Activated naive CD4-positive, alpha-beta T cell treated with anti-CD3 and anti-CD28 coated beads, Interleukin-2, amount 10 ng/mL, durations not matched to agents 7 days and 5 days (primary cell): ENCODE results near the gene OR2AT4.
A peak's percentile ranks its signal among the peaks of the same experiment; 100 is the strongest.
"Not testable (repeated sequence)": the region's sequence is repeated elsewhere in the genome, so short reads cannot be mapped to it uniquely, and the experiment has no call there.

ENCODE experiments used
- CTCF ChIA-PET: fragments of 350-600 bp; sonication (Branson Sonifier 250); formaldehyde crosslinking; loops from one replicate; lab custom pipeline; 2021; ENCODE audit warnings: antibody characterized with exemption; lab: Charles Lee
- DNase-seq: peaks from one replicate; pipeline ENCODE4 v3.0.0-alpha.2; 2020
- H3K27ac Mint-ChIP-seq: one replicate; pipeline ENCODE4 v1.8.0; 2021; ENCODE audit warnings: mild to moderate bottlenecking, moderate library complexity, mixed read lengths
- H3K27me3 Mint-ChIP-seq: one replicate; pipeline ENCODE4 v1.8.0; 2021; ENCODE audit warnings: mild to moderate bottlenecking, mixed read lengths
- H3K36me3 Mint-ChIP-seq: one replicate; pipeline ENCODE4 v1.8.0; 2021; ENCODE audit warnings: mixed read lengths
- H3K4me1 Mint-ChIP-seq: one replicate; pipeline ENCODE4 v1.8.0; 2021; ENCODE audit warnings: mixed read lengths
- H3K4me3 Mint-ChIP-seq: one replicate; pipeline ENCODE4 v1.8.0; 2021; ENCODE audit warnings: mild to moderate bottlenecking, moderate library complexity, mixed read lengths
- H3K9me3 Mint-ChIP-seq: one replicate; pipeline ENCODE4 v1.8.0; 2021; ENCODE audit warnings: mixed read lengths

Gene OR2AT4

DNA sequence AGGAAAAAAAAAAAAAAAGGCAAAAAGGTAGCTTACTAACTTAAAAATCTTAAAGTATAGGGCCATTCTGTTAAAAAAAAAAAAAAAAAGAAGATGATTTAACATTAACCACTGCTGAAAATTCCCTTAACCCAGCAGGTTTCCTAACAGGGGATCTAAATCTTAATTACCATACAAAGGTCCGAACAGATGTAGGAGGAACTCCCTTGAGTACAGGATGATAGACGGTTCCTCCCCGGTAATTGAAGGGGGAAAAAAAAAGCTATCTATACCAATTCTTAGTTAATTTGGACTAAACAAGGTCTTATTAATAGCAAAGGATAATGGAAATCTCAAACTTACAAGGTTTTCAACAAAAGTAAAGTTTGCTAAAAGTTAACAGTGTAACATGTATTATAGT is 54.9 kb downstream of the OR2AT4 start:
- DNase-seq, H3K9me3 Mint-ChIP-seq, H3K4me3 Mint-ChIP-seq, H3K4me1 Mint-ChIP-seq, CTCF ChIA-PET, H3K36me3 Mint-ChIP-seq, H3K27ac Mint-ChIP-seq: not testable (repeated sequence)
- H3K27me3 Mint-ChIP-seq, result peaks cover 15% of the 10 kb centered on the region

DNA sequence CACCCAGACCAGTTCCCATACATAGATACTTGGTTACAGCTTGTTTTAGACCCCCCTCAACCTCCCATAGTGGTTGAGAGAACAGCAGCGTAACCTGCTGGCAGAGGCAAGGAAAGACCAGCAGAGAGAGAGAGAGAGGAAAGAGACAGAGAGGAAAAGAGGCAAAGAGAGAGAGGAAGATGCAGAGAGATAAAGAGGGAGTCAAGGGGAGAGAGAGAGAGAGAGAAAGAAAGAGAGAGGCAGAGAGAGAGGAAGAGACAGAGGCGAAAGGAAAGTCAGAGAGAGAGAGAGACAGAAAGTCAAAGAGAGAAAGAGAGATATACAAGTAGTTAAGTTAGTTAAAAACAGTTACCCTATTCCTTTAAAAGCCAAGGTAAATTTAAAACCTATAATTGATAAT is 55.4 kb downstream of the OR2AT4 start:
- DNase-seq, result no peak
- no peaks in the 10 kb centered on the region for H3K4me1 Mint-ChIP-seq
- no peak overlapping the region for H3K27ac Mint-ChIP-seq
- peaks cover 15% of the 10 kb centered on the region for H3K27me3 Mint-ChIP-seq
- H3K4me3 Mint-ChIP-seq, result no peak overlapping the region
- no peaks in the 10 kb centered on the region for H3K36me3 Mint-ChIP-seq
- H3K9me3 Mint-ChIP-seq, result no peaks in the 10 kb centered on the region
- CTCF ChIA-PET, result no interaction called here

GRCh38 chr11:75040167-75040770 is 56.4 kb downstream of the OR2AT4 start:
- Mint-ChIP-seq H3K27me3 (peaks cover 15% of the 10 kb centered on the region), H3K9me3 (no peaks in the 10 kb centered on the region), H3K4me1 (peaks cover 5% of the 10 kb centered on the region), H3K36me3 (no peaks in the 10 kb centered on the region), H3K27ac (no peak overlapping the region), H3K4me3 (no peak overlapping the region)
- DNase-seq, result no peak
- CTCF ChIA-PET, result interaction anchor here (0.6 kb wide), 1 partner anchor 202 kb away, joined by 3 read pairs; no protein-coding TSS in a partner anchor

DNA sequence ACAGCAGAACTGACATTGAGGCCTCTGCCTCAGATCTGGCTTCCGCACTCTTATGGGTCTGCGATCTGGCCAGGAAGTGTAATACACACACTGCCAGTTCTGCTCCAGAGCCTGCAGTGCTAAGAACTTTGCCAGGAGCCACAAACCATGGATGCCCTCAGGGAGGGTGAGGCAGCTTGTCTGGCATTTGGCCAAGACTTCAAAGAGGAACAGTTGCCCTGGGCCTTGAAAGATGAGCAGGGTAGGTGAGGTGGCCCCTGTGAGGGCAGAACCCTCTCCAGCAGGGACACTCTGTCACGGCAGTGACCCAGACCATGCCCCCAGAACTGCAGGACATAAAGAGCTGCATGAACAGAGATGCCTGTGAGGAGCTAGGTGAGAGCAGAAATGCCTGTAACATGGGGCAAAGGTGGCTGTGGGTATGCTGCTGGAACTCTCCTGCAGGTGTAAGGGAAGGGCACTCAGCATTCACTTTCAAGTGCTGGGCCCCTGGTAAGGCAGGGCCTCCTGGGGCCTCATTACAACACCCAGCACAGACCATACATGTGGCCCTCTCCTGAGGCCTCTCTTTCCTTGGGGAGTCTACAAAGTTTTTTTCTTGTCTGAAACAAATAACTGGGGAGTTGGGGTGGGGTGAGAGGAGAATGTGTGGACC is 60.6 kb downstream of the OR2AT4 start:
- Mint-ChIP-seq H3K36me3 (no peaks in the 10 kb centered on the region), H3K27ac (no peak overlapping the region), H3K4me3 (no peak overlapping the region), H3K27me3 (peaks cover 10% of the 10 kb centered on the region), H3K4me1 (peaks cover 6% of the 10 kb centered on the region), H3K9me3 (no peaks in the 10 kb centered on the region)
- CTCF ChIA-PET, result interaction anchor here (1.6 to 4.5 kb wide), 3 partner anchors 10 to 106 kb away, joined by 3 to 29 read pairs (median 6); no protein-coding TSS in a partner anchor
- no peak for DNase-seq

- CTCF ChIA-PET, result interaction anchor here (1.6 to 4.5 kb wide), 4 partner anchors 9 to 105 kb away, joined by 3 to 29 read pairs (median 6); no protein-coding TSS in a partner anchor
- Mint-ChIP-seq H3K9me3 (no peaks in the 10 kb centered on the region), H3K4me3 (no peak overlapping the region), H3K27ac (no peak overlapping the region), H3K36me3 (no peaks in the 10 kb centered on the region), H3K4me1 (peaks cover 6% of the 10 kb centered on the region), H3K27me3 (peaks cover 5% of the 10 kb centered on the region)
- DNase-seq, result no peak
Observed at GRCh38 chr11:75035256-75035655, 61.4 kb downstream of the OR2AT4 start.

DNA sequence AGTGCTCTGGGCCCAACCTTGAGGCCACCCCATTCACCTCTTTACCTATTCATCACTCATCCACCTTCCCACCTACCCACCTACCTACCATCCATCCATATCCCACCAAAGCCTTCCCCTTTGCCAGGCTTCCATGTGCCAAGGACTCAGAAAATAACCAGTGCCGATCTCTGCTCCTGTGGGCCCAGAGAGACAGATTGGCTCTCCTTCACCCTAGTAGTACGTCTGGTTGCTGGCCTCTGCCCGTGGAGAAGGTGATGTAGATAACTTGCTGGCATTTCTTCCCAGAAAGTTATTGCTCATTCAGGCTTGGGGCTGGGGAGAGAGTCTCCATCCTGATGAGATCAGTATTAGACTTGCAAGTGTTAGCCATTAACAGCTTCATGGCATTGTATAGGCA is 62.8 kb downstream of the OR2AT4 start:
- H3K4me1 Mint-ChIP-seq, result peaks cover 6% of the 10 kb centered on the region
- no peaks in the 10 kb centered on the region for H3K36me3 Mint-ChIP-seq
- H3K4me3 Mint-ChIP-seq, result no peak overlapping the region
- no peaks in the 10 kb centered on the region for H3K9me3 Mint-ChIP-seq
- peaks cover 4% of the 10 kb centered on the region for H3K27me3 Mint-ChIP-seq
- no peak for DNase-seq
- CTCF ChIA-PET, result interaction anchor here (1.7 to 4.5 kb wide), 4 partner anchors 11 to 108 kb away, joined by 5 to 29 read pairs (median 12); no protein-coding TSS in a partner anchor
- H3K27ac Mint-ChIP-seq, result no peak overlapping the region

DNA sequence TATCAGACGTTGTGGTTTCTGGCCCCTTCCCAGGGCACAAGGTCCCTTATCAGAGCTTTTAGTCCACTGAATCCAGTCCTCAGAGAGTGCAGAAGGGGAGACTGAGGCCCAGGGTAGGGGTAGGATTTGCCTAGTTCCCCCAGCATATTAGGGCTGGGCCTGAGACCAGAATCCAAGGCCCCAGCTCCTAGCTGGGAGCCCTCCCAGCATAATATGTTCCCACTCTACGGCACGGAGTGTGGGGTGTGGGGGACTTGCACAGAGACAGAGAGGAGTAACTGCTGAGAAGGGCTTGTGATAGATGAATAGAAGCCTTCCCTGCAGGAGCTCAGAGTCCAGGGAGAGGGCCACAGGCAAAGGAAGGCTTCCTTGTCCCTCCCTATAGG is 64.1 kb downstream of the OR2AT4 start:
- Mint-ChIP-seq H3K36me3 (no peaks in the 10 kb centered on the region), H3K4me3 (no peak overlapping the region), H3K27ac (no peak overlapping the region), H3K4me1 (peaks cover 6% of the 10 kb centered on the region), H3K27me3 (peaks cover 4% of the 10 kb centered on the region), H3K9me3 (no peaks in the 10 kb centered on the region)
- no peak for DNase-seq
- CTCF ChIA-PET, result interaction anchor here (0.8 to 3.4 kb wide), 6 partner anchors 10 to 240 kb away, joined by 3 to 36 read pairs (median 16); no protein-coding TSS in a partner anchor

DNA sequence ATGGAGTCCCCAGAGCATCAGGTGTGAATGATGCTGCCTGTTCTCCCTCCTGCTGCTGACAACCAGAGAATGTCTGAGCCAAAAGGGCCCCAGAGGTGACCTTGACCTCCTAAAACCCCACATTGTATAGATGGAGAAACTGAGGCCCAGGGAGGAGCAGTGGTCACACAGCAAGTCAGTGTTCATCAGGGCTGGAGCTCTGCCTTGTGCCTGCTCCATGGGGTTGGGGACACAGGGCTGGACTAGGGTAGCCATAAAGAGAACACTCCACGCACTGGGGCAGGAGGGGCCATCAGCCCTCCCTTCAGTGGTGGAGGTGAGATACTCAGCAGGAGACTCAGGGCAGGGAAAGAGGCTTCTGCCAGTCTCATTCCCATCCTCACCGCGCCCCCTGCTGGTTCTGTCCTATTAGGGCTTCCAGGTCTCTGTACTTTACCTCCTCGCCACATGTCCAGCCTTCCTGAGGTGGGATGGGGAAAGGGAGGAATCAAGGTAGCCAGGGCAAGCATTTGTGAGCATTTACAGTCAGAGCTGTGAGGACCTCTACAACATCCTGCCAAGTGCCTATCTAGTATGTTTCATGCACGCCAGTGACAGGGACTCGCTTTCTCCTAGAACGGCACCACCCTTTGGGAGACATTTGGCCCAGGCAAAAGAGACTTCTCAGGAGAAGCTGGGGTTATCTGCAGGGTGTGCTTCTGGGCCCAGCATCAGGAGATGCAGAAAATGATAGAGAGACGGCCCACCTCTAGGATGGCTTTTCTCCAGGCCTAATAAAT is 64.7 kb downstream of the OR2AT4 start:
- H3K4me3 Mint-ChIP-seq, result no peak overlapping the region
- peak overlapping the region; percentile 43 for H3K27ac Mint-ChIP-seq
- peaks cover 4% of the 10 kb centered on the region for H3K27me3 Mint-ChIP-seq
- no peaks in the 10 kb centered on the region for H3K9me3 Mint-ChIP-seq
- peaks cover 6% of the 10 kb centered on the region for H3K4me1 Mint-ChIP-seq
- no peaks in the 10 kb centered on the region for H3K36me3 Mint-ChIP-seq
- peak; percentile 78 for DNase-seq
- CTCF ChIA-PET, result interaction anchor here (0.8 to 3.4 kb wide), 9 partner anchors 10 to 241 kb away, joined by 3 to 36 read pairs (median 6); partner anchors contain the start of gene NEU3
